ENCODE measurements around the gene LGR4. TPM values are rescaled to one million over a fixed set of nuclear protein-coding genes. Genes with fewer than 3 reads are reported as not detected.
A peak's percentile ranks its signal among the peaks of the same experiment; 100 is the strongest.

LGR4 gene
- total and polyA plus RNA-seq, 2 experiments from 2014 or later = 14.9 to 59.2 TPM

DNA sequence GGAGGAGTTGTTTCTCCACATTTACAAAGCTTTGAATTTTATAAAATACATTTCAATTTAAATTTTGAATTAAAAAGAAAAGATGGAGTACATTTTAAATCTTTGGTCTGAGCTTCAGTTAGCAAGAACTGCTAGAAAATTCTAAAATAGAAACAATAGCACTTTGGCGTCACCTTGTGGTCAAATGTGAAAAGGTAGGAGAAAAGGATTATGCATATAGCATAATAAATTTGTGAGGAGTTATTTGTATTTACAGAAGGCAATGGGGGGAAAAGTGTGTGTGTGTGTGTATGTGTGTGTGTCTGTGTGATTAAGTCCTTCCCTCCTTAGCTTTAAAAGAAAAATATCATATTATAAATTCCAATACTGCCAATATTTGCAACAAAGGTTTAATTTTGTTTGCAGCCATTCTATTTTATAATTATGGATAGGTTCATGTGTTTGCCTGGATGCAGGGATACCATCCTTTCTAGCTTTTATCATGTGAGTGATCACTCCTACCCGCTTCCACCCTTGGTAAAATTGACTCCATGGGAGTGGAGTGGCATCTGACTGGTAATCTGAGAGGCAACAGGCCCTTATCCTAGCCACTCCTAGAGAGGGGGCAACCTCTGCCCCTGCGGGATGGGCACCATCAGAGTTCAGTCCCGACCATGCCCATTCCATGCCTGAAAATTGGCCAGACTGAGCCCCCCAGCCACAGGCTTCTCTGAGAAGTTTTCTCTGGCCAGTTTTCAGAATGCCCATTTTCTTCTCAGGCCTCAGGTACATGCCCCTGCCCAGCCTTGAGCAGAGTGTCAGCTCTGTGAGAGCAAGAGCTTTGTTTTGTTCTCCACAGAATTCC, 13.6 kb upstream of the LGR4 start:
- H2AFZ ChIP-seq = no peak overlapping the region
- H3K79me2 ChIP-seq (ENCODE audit: insufficient read depth) = no peaks in the 10 kb centered on the region
- peaks cover 4% of the 10 kb centered on the region; the same call in 1 of the 2 replicates for H3K4me1 ChIP-seq (ENCODE audit: insufficient read depth)
- no peaks in the 10 kb centered on the region for H3K9me3 ChIP-seq (ENCODE audit: low read depth)
- H3K4me3 ChIP-seq = no peak overlapping the region
- no peaks in the 10 kb centered on the region for H3K9me2 ChIP-seq (ENCODE audit: insufficient read depth)
- H3K9ac ChIP-seq = no peak overlapping the region
- no peak for TF ChIP-seq EZH2phosphoT487 (IDR thresholded peaks at IDR 0.05; ENCODE audit: insufficient read depth, low read depth)
- H4K20me1 ChIP-seq (ENCODE audit: insufficient read depth) = no peaks in the 10 kb centered on the region
- WGBS, 2 experiments (ENCODE audit: low coverage in 1 of 2, low lambda C conversion rate in 2 of 2, missing lambda C conversion rate in 2 of 2) = 27 to 28% methylated on average over 4 of the region's 4 CpGs
- in situ Hi-C loops (cut with MboI) = loop anchor here (10.0 to 25.0 kb wide), 3 partner anchors 499 to 1174 kb away; partner anchors contain the start of gene FIBIN
- H3K27me3 ChIP-seq (replicated peaks; ENCODE audit: insufficient read depth) = no peaks in the 10 kb centered on the region
- H3K27ac ChIP-seq = no peak overlapping the region
- H3K4me2 ChIP-seq (ENCODE audit: unreplicated experiment) = no peak overlapping the region
- DNase-seq = peak; percentile 67
- H3F3A ChIP-seq (ENCODE audit: insufficient read depth) = peaks cover 13% of the 10 kb centered on the region; the same call in 1 of the 2 replicates
- no peaks in the 10 kb centered on the region; the same call in 1 of the 2 replicates for H3K36me3 ChIP-seq (ENCODE audit: low read depth)

DNA sequence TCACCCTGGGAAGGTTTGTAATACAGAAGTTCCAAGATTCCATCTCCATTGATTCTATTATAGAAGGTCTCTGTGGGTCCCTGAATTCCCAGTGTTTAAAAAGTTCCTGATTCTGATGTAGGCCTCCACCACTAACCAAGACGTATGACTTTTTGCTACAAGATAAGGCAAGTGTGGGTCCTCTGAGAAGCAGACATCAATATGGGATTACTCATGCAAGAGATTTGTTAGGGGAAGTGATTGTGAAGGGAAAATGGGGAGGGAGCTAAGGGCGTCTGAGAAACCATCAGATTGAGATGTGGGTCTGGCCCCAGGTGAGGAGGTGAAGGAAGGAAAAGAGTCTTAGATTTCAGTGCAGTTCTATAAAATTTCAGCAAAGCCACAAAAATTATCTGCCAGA, 10.2 kb upstream of the LGR4 start:
- H3K4me3 ChIP-seq = no peak overlapping the region
- H3K4me1 ChIP-seq (ENCODE audit: insufficient read depth) = peaks cover 4% of the 10 kb centered on the region; the same call in 1 of the 2 replicates
- in situ Hi-C loops (cut with MboI) = loop anchor here (10.0 to 25.0 kb wide), 3 partner anchors 495 to 1170 kb away; partner anchors contain the start of gene FIBIN
- no peak overlapping the region for H3K27ac ChIP-seq
- H3K27me3 ChIP-seq (replicated peaks; ENCODE audit: insufficient read depth) = no peaks in the 10 kb centered on the region
- no peak overlapping the region for H2AFZ ChIP-seq
- H3K9me3 ChIP-seq (ENCODE audit: low read depth) = no peaks in the 10 kb centered on the region
- H4K20me1 ChIP-seq (ENCODE audit: insufficient read depth) = no peaks in the 10 kb centered on the region
- 94 to 96% methylated on average over 2 of the region's 2 CpGs for WGBS, 2 experiments (ENCODE audit: low coverage in 1 of 2, low lambda C conversion rate in 2 of 2, missing lambda C conversion rate in 2 of 2)
- no peak overlapping the region for H3K4me2 ChIP-seq (ENCODE audit: unreplicated experiment)
- no peak overlapping the region for H3K9ac ChIP-seq
- no peak for TF ChIP-seq EZH2 (IDR thresholded peaks at IDR 0.05; ENCODE audit: insufficient read depth, poor library complexity, severe bottlenecking)
- H3K36me3 ChIP-seq (ENCODE audit: low read depth) = no peaks in the 10 kb centered on the region
- DNase-seq = no peak
- no peaks in the 10 kb centered on the region for H3K9me2 ChIP-seq (ENCODE audit: insufficient read depth)
- H3F3A ChIP-seq (ENCODE audit: insufficient read depth) = 0 out of 2 replicates have a peak, but pooled peaks cover 1% of the 10 kb centered on the region
- no peaks in the 10 kb centered on the region for H3K79me2 ChIP-seq (ENCODE audit: insufficient read depth)

DNA sequence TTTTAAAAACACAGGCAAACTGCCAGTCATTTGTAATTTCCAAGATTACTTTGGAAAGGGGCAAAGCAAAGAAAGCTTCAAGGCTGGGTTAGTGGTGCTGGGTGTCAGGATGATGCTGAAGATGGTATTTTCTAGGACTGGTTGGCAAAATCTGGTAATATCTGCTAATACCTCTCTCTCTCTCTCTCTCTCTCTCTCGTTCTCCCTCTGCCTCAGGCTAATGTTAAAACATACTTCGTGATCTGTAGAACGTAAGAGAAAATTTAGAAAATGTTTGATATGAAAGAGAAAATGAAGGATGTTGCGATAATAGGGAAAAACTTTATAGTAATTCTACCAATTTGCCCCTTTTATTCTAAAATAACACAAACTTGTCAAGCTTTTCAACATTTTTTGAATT, 9.4 kb upstream of the LGR4 start:
- 84 to 87% methylated on average over 4 of the region's 4 CpGs for WGBS, 2 experiments (ENCODE audit: low coverage in 1 of 2, low lambda C conversion rate in 2 of 2, missing lambda C conversion rate in 2 of 2)
- Histone ChIP-seq H3K4me1 (ENCODE audit: insufficient read depth) (peaks cover 4% of the 10 kb centered on the region; the same call in 1 of the 2 replicates), H3K36me3 (ENCODE audit: low read depth) (no peaks in the 10 kb centered on the region), H3K9ac (no peak overlapping the region), H4K20me1 (ENCODE audit: insufficient read depth) (no peaks in the 10 kb centered on the region), H3K27me3 (replicated peaks; ENCODE audit: insufficient read depth) (no peaks in the 10 kb centered on the region), H3F3A (ENCODE audit: insufficient read depth) (no peaks in the 10 kb centered on the region), H3K27ac (no peak overlapping the region), H3K79me2 (ENCODE audit: insufficient read depth) (no peaks in the 10 kb centered on the region), H3K4me2 (ENCODE audit: unreplicated experiment) (no peak overlapping the region), H2AFZ (no peak overlapping the region), H3K4me3 (no peak overlapping the region), H3K9me2 (ENCODE audit: insufficient read depth) (no peaks in the 10 kb centered on the region), H3K9me3 (ENCODE audit: low read depth) (no peaks in the 10 kb centered on the region)
- DNase-seq = no peak
- TF ChIP-seq EZH2phosphoT487 (IDR thresholded peaks at IDR 0.05; ENCODE audit: insufficient read depth, low read depth) (no peak), EZH2 (IDR thresholded peaks at IDR 0.05; ENCODE audit: insufficient read depth, poor library complexity, severe bottlenecking) (no peak)
- in situ Hi-C loops (cut with MboI) = loop anchor here (10.0 to 25.0 kb wide), 3 partner anchors 495 to 1170 kb away; partner anchors contain the start of gene FIBIN

DNA sequence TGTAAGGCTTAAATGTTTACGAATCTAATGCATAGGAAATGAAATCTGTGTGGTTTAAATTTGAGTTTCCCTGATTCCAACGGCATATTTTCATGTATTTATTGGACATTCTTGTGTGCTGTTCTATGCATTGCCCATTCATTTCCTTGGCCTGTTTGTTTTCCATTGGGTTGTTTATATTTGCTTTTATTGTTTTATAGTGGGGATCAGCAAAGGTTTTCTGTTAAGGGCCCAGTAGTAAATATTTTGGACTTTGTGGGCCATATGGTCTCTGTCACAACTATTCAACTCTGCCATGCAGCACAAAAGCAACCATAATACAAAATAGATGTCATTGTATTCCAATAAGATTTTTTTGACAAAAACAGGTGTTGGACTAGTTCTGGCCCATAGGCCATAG, 5.2 kb upstream of the LGR4 start:
- no peaks in the 10 kb centered on the region for H4K20me1 ChIP-seq (ENCODE audit: insufficient read depth)
- in situ Hi-C loops (cut with MboI) = loop anchor here (5.0 to 25.0 kb wide), 3 partner anchors 291 to 1166 kb away; partner anchors contain the start of gene FIBIN
- no peak overlapping the region for H2AFZ ChIP-seq
- H3K27me3 ChIP-seq (replicated peaks; ENCODE audit: insufficient read depth) = no peaks in the 10 kb centered on the region
- WGBS, 2 experiments (ENCODE audit: low coverage in 1 of 2, low lambda C conversion rate in 2 of 2, missing lambda C conversion rate in 2 of 2) = 96 to 97% methylated on average over 2 of the region's 2 CpGs
- DNase-seq = no peak
- no peak for TF ChIP-seq EZH2phosphoT487 (IDR thresholded peaks at IDR 0.05; ENCODE audit: insufficient read depth, low read depth)
- no peaks in the 10 kb centered on the region for H3K9me3 ChIP-seq (ENCODE audit: low read depth)
- H3K79me2 ChIP-seq (ENCODE audit: insufficient read depth) = no peaks in the 10 kb centered on the region
- H3K36me3 ChIP-seq (ENCODE audit: low read depth) = no peaks in the 10 kb centered on the region
- H3K9me2 ChIP-seq (ENCODE audit: insufficient read depth) = no peaks in the 10 kb centered on the region
- H3K4me1 ChIP-seq (ENCODE audit: insufficient read depth) = peaks cover 5% of the 10 kb centered on the region; the same call in 1 of the 2 replicates
- no peak overlapping the region for H3K4me2 ChIP-seq (ENCODE audit: unreplicated experiment)
- H3K27ac ChIP-seq = no peak overlapping the region
- no peak overlapping the region for H3K4me3 ChIP-seq
- no peak overlapping the region for H3K9ac ChIP-seq
- H3F3A ChIP-seq (ENCODE audit: insufficient read depth) = peaks cover 6% of the 10 kb centered on the region; the same call in 1 of the 2 replicates
